Right lung (tissue), 5 donors: ENCODE data around the gene USF1. TPM values are rescaled to one million over a fixed set of nuclear protein-coding genes. Genes with fewer than 3 reads are reported as not detected.
"Not testable (repeated sequence)": the region's sequence is repeated elsewhere in the genome, so short reads cannot be mapped to it uniquely, and the experiment has no call there.

ENCODE experiments used
- DNase-seq, 2 donors: peaks; one replicate each; pipeline ENCODE4 v3.0.0-alpha.2; 2013
- polyA plus RNA-seq, 5 donors: library from polyadenylated mRNA; unstranded; fragments of 120-200 nt; gene quantifications; one replicate each; pipeline versions ENCODE4 v1.2.1 to v1.2.3, GENCODE V29; 2013; ENCODE audit warnings: inconsistent platforms in 1 of 5, low replicate concordance in 1 of 5; ENCODE audit not compliant: insufficient read length in 5 of 5, insufficient read depth in 1 of 5

USF1 gene
- polyA plus RNA-seq, 5 donors: 63.8 to 67.7 (median 64.3) TPM

- no peak for DNase-seq
Measured at GRCh38 chr1:161080441-161081405, 34.9 kb upstream of the USF1 start.

GRCh38 chr1:161079436-161080110 is 33.8 kb upstream of the USF1 start:
- no peak for DNase-seq

DNA sequence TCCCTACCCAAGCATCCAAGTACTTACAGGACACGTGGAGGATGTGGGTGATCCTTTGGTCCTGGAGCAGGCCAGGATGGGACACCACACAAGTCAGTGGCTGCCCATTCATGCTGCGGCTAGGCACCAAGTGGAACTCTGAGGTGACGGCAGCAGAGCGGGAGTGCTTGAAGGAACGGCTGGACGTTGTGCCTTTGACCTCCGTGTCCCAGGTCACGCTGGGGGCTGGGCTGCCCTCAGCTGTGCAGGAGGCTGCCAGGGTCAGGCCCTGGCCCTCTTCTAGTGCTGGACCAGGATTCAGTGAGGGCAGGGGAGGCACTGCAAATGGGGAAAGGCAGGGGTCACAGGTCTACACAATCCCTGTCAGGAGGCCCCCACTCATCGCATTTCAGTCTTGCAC is 31.6 kb upstream of the USF1 start:
- no peak for DNase-seq

DNA sequence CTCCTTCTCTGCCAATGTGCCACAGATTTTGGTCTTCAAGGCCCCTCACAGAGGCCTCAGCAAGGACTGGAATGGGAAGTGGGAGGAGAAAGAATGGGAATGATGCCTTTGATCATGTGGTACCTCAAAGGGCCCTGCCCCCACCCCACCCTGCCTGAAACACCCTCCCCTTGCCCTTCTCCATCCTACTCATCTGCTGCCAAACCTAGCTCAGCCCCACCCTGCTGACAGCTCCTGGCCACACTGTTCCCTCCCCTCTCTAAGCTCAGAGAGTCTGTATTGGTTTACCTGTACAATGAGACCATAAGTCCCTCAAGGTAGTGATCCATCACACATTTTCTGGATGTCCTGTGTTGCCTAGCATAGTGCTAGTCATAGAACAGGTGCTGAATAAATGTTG is 30.6 kb upstream of the USF1 start:
- no peak for DNase-seq

DNA sequence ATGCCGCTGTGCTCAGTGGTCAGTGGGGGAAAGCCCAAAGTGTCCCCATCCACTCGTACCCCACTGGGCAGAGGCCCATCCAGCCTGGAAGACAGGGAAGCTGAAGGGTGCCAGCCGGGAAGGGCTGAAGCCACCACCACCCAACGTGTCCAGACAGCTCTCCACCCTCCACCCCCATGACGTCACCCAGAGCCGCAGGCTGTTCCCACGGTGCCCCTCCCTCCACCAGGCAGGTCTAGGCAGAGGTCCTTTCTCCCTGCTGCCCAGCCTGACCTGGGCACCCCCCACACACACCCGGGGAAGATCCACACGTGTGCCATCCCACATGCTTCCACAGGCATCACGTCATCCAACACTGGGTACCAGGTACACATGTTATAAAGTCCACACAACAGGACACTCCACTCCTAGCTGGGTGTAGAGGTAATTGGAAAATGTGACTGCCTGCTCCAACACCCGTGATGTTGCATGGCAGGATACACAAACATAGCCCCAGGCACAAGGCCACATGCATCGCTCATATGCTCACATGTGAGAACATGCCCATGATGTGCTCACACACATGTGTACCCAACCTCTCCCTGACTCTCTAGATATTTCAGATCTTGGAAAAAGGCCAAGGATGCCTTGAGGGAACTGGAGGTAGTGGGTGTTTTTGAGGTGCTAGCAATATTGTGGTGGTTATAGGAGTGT is 29.0 kb upstream of the USF1 start:
- DNase-seq: no peak

- DNase-seq: no peak
Measured at GRCh38 chr1:161073474-161074121, 27.8 kb upstream of the USF1 start.

GRCh38 chr1:161072751-161073449 is 27.1 kb upstream of the USF1 start:
- DNase-seq: no peak

GRCh38 chr1:161071886-161072371 is 26.2 kb upstream of the USF1 start:
- no peak for DNase-seq

GRCh38 chr1:161070761-161071160 is 25.0 kb upstream of the USF1 start:
- DNase-seq: no peak

DNA sequence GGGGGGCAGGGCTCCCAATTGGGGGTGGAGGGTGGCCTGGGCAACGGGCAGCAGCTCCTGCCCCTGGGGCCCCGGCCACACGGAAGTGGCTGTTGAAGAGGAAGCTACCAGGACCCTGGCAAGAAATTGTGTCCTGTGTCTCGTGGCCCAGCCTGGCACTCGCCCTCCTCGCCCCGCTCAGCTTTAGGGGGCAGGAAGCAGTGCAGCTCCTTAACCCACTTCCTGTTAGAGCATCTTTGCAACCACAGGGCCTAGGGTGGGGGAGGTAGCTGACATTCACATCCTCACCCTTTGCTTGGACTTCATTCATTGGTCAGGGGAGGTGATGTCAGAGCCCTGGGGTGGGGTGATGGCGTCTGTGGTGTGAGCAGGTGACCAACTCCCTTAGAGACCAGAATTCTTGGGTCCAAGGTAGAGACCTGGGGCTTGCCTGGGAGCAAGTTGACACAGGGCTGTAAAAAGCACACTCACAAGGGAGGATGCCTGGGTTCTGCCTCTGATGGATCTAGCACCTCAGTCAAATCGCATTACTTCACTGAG is 24.0 kb upstream of the USF1 start, which contains the start of gene ARHGAP30:
ARHGAP30 (minus strand) TSS at position 161 of the 540 bp plus-strand sequence. CDS start 267 bp downstream, outside the sequence.
- no peak for DNase-seq

GRCh38 chr1:161069241-161069640 is 23.5 kb upstream of the USF1 start:
- DNase-seq: no peak

- DNase-seq: no peak
Measured at GRCh38 chr1:161068306-161069234, 22.8 kb upstream of the USF1 start.

DNA sequence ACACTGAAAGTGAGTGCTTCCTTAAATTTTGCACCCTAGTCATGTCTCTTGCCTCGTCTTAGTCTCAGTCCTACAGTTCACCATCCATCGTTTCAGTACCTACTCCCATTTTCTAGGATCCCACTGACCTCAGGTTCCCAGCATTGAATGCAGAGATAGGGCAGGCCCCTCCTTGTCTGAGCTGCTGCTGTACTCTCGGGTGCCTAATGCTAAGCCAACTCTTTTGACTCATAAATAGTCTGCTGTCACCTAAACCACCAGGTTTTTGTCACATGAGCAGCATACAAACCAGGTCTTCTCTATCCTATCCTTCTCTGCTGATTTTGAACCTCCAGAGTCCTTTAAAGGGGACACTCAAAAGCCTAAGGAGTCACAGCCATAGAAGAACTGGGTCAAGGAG is 20.9 kb upstream of the USF1 start:
- DNase-seq: no peak

- not testable (repeated sequence) for DNase-seq
Measured at GRCh38 chr1:161065681-161066080, 19.9 kb upstream of the USF1 start.

DNA sequence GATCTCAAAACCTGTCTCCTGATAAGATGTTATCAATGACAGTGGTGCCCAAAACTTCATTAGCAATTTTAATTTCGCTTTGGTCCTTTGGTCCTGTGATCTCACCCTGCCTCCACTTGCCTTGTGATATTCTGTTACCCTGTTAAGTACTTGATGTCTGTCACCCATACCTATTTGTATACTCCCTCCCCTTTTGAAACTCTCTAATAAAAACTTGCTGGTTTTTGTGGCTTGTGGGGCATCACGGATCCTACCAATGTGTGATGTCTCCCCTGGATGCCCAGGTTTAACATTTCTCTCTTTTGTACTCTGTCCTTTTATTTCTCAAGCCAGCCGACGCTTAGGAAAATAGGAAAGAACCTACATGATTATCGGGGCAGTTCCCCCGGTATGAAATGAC is 18.2 kb upstream of the USF1 start:
- DNase-seq: not testable (repeated sequence)

- no peak for DNase-seq
Measured at GRCh38 chr1:161061419-161061818, 15.6 kb upstream of the USF1 start.

- DNase-seq: no peak
Measured at GRCh38 chr1:161059293-161059692, 13.5 kb upstream of the USF1 start.

GRCh38 chr1:161054805-161055204 is 9.0 kb upstream of the USF1 start:
- DNase-seq: no peak

GRCh38 chr1:161054232-161054631 is 8.5 kb upstream of the USF1 start:
- no peak for DNase-seq
